ENCODE results near the gene GZMM. TPM values are rescaled to one million over a fixed set of nuclear protein-coding genes. Genes with fewer than 3 reads are reported as not detected.

Gene GZMM
- total and polyA plus RNA-seq, 2 of the 13 experiments (the other 11 are each of a cell fraction or from before 2014, with no cell fraction given), result 0.07 TPM; not detected in 1

DNA sequence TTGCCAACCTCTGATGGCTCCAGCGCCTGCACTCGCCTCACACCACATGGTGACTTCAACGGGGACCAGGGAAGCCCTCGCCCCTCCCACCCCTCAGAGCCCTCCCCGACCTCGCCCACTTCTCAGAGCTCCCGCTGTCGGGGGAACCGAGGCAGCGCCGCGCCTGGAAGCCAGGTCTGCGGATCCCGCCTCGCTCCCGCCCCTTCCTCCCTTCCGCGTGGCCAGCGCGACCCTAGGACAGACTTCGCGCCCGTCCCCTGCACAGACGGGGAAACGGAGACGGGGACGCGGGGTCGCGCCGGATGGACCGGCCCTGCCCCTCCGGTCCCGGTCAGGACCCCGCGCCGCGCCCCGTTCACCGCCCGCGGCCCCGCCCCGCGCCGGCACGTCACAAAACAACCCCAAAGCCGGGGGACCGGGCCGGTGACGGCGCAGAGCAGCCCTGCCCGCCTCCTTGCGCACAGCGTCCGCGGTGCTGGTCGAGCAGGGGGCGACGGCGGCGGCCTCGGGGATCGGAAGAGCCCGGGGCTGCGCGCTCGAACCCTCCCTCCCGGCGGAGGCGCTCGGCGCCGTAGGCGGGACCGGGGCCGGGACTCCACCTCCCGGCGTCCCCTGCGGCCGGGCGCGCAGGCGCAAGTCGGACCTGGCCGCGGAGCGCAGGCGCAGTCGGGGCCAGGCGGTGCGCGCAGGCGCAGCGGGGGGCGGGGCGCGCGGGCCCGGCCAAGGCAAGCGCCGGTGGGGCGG lies 12.7 kb upstream of the GZMM start (continued):
- TF ChIP-seq, protein P1, sequence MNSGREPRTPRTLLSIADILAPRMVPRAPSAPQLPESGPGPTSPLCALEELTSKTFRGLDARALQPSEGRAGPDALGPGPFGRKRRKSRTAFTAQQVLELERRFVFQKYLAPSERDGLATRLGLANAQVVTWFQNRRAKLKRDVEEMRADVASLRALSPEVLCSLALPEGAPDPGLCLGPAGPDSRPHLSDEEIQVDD (CRISPR knock-in tag; IDR thresholded peaks at IDR 0.05; ENCODE audit: borderline replicate concordance), result peak; percentile 78; the same call in 1 of the 2 replicates
- TF ChIP-seq ZNF432 (CRISPR knock-in tag; IDR thresholded peaks at IDR 0.05; ENCODE audit: borderline replicate concordance) (no peak), ZZZ3 (CRISPR knock-in tag; IDR thresholded peaks at IDR 0.05; ENCODE audit: borderline replicate concordance) (peak; percentile 12; the same call in 1 of the 2 replicates), TBP (CRISPR knock-in tag; IDR thresholded peaks at IDR 0.05) (no peak), MZF1 (CRISPR knock-in tag; IDR thresholded peaks at IDR 0.05; ENCODE audit: borderline replicate concordance) (no peak), JUND (CRISPR knock-in tag; IDR thresholded peaks at IDR 0.05) (peak; percentile 15; the same call in 1 of the 2 replicates), ZNF235 (CRISPR knock-in tag; IDR thresholded peaks at IDR 0.05; ENCODE audit: borderline replicate concordance) (peak; percentile 70; the same call in 1 of the 2 replicates), TAF1 (CRISPR knock-in tag; IDR thresholded peaks at IDR 0.05) (peak; percentile 44; the same call in 1 of the 2 replicates), REXO4 (CRISPR knock-in tag; IDR thresholded peaks at IDR 0.05; ENCODE audit: borderline replicate concordance) (0 out of 2 replicates have a peak, but pooled peaks have one; percentile 18), MTA3 (CRISPR knock-in tag; IDR thresholded peaks at IDR 0.05) (no peak), FOXM1 (CRISPR knock-in tag; IDR thresholded peaks at IDR 0.05) (no peak), DNMT3B (CRISPR knock-in tag; conservative IDR thresholded peaks at IDR 0.05) (no peak)
- TF ChIP-seq, protein P2, sequence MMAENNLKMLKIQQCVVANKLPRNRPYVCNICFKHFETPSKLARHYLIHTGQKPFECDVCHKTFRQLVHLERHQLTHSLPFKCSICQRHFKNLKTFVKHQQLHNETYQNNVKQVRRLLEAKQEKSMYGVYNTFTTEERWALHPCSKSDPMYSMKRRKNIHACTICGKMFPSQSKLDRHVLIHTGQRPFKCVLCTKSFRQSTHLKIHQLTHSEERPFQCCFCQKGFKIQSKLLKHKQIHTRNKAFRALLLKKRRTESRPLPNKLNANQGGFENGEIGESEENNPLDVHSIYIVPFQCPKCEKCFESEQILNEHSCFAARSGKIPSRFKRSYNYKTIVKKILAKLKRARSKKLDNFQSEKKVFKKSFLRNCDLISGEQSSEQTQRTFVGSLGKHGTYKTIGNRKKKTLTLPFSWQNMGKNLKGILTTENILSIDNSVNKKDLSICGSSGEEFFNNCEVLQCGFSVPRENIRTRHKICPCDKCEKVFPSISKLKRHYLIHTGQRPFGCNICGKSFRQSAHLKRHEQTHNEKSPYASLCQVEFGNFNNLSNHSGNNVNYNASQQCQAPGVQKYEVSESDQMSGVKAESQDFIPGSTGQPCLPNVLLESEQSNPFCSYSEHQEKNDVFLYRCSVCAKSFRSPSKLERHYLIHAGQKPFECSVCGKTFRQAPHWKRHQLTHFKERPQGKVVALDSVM (CRISPR knock-in tag; IDR thresholded peaks at IDR 0.05), result 0 out of 2 replicates have a peak, but pooled peaks have one; percentile 8

Measured in HepG2 (cell line).